Panc1 (cell line): ENCODE results near the gene SF3A1. TPM values are rescaled to one million over a fixed set of nuclear protein-coding genes. Genes with fewer than 3 reads are reported as not detected.

Experiments
- ATAC-seq: fragments of 200-7000 bp; cut with Tn5 transposase; 2 replicates; pipeline ENCODE4 v1.9.1; 2020; ENCODE audit warnings: mild to moderate bottlenecking, moderate library complexity
- BruUV-seq: library from RNA; stranded (reverse); fragments of 400-500 nt; replicated peaks from 2 replicates; lab custom pipeline; 2021; lab: Mats Ljungman, UMichigan
- CTCF ChIA-PET: fragments of 300-600 bp; sonication (Branson Sonifier 250); formaldehyde crosslinking; loops from one replicate; lab custom pipeline; 2022; ENCODE audit warnings: antibody characterized with exemption; lab: Charles Lee
- POLR2A ChIA-PET: fragments of 300-600 bp; sonication (Branson Sonifier 250); formaldehyde crosslinking; loops from one replicate; lab custom pipeline; 2022; ENCODE audit warnings: antibody characterized with exemption; lab: Charles Lee
- DNase-seq: peaks from one replicate; pipeline ENCODE4 v3.0.0-alpha.2; 2010; ENCODE audit warnings: low read depth, low spot score
- H3K27ac ChIP-seq: 2 replicates; pipeline ENCODE4 v1.5.1; 2011; ENCODE audit warnings: mild to moderate bottlenecking, low read length, inconsistent platforms
- H3K27me3 ChIP-seq: fragments of 200-500 bp; sonication (Bioruptor generic); 2 replicates; pipeline ENCODE4 v1.6.0; 2014; ENCODE audit warnings: low read length, inconsistent platforms; ENCODE audit not compliant: control insufficient read depth, insufficient read depth
- H3K36me3 ChIP-seq: fragments of 200-500 bp; sonication (Bioruptor generic); 2 replicates; pipeline ENCODE4 v1.5.1; 2014; ENCODE audit warnings: inconsistent platforms, mild to moderate bottlenecking, low read length, moderate library complexity; ENCODE audit not compliant: control insufficient read depth, insufficient read depth
- H3K4me1 ChIP-seq: 2 replicates; pipeline ENCODE4 v1.5.1; 2011; ENCODE audit warnings: inconsistent platforms, mild to moderate bottlenecking, low read length, moderate library complexity; ENCODE audit not compliant: control insufficient read depth, insufficient read depth
- H3K4me3 ChIP-seq, 2 experiments: 2 replicates each; pipeline ENCODE4 v1.5.1; 2011 to 2012; ENCODE audit warnings: low read depth in 2 of 2, low read length in 2 of 2, mild to moderate bottlenecking in 2 of 2, inconsistent platforms in 1 of 2, moderate library complexity in 1 of 2
- H3K9me3 ChIP-seq: fragments of 200-500 bp; sonication (Bioruptor generic); 2 replicates; pipeline ENCODE4 v1.5.1; 2014; ENCODE audit warnings: low read depth, mild to moderate bottlenecking, inconsistent platforms, low read length, moderate library complexity; ENCODE audit not compliant: control insufficient read depth, insufficient read depth
- CTCF ChIP-seq: fragments of 450-650 bp; IDR thresholded peaks from 2 replicates; pipeline ENCODE4 v1.5.1; 2017; ENCODE audit warnings: mild to moderate bottlenecking
- POLR2AphosphoS5 ChIP-seq: IDR thresholded peaks from 2 replicates; pipeline ENCODE4 v1.6.1; 2012; ENCODE audit warnings: mild to moderate bottlenecking, low read depth, low read length, moderate library complexity
- REST ChIP-seq, 2 experiments: IDR thresholded peaks; 2 replicates each; pipeline ENCODE4 v1.6.1; 2011 to 2012; ENCODE audit warnings: low read depth in 2 of 2, control low read depth in 1 of 2, low read length in 1 of 2, mild to moderate bottlenecking in 1 of 2, moderate library complexity in 1 of 2; ENCODE audit not compliant: insufficient read depth in 1 of 2
- SIN3A ChIP-seq: IDR thresholded peaks from 2 replicates; pipeline ENCODE4 v1.6.1; 2012; ENCODE audit warnings: low read depth, mild to moderate bottlenecking, low read length, moderate library complexity, borderline replicate concordance; ENCODE audit not compliant: insufficient read depth
- TCF7L2 ChIP-seq: IDR thresholded peaks from 2 replicates; pipeline ENCODE4 v1.6.1; 2011; ENCODE audit warnings: mild to moderate bottlenecking, low read depth, low read length, inconsistent platforms
- in situ Hi-C: cut with HindIII; loops from 2 replicates; pipeline ENCODE4 v1.10.0; 2016; ENCODE audit warnings: low sequenced_read_pairs, low pct_unique_long_range_greater_than_20kb
- intact Hi-C: fragments of 100-400 bp; cut with micrococcal nuclease; formaldehyde crosslinking; loops from one replicate; pipeline ENCODE4 v1.10.0; 2022; ENCODE audit not compliant: unreplicated experiment
- total RNA-seq: library from RNA; stranded (reverse); gene quantifications from one replicate; pipeline ENCODE4 v1.2.1, GENCODE V29; 2021; ENCODE audit not compliant: unreplicated experiment

Gene SF3A1
- total RNA-seq, 1 experiment from 2014 or later, result 176 TPM

GRCh38 chr22:30314915-30315314, 41.8 kb downstream of the SF3A1 start:
- intact Hi-C loops (no loop called here), in situ Hi-C loops (no loop called here)
- TF ChIP-seq POLR2AphosphoS5, result no peak
- no peak for TF ChIP-seq TCF7L2
- no peak for TF ChIP-seq REST (IDR thresholded peaks at IDR 0.05; ENCODE audit: insufficient read depth in 1 of 2, low read depth in 2 of 2, low read length in 1 of 2)
- no peak for TF ChIP-seq CTCF
- no peak for TF ChIP-seq SIN3A
- no peaks in the 10 kb centered on the region for H3K27me3 ChIP-seq
- H3K36me3 ChIP-seq, result no peaks in the 10 kb centered on the region
- DNase-seq (no peak), ATAC-seq (peak; percentile 42; the same call in 1 of the 2 replicates)
- H3K27ac ChIP-seq, result no peak overlapping the region
- POLR2A ChIA-PET, result no interaction called here
- H3K4me3 ChIP-seq, result no peak overlapping the region
- CTCF ChIA-PET, result interaction anchor here (0.7 kb wide), 1 partner anchor 50 kb away, joined by 5 read pairs; no protein-coding TSS in a partner anchor
- no TSS peak for BruUV-seq
- peaks cover 40% of the 10 kb centered on the region for H3K4me1 ChIP-seq
- H3K9me3 ChIP-seq, result no peaks in the 10 kb centered on the region

GRCh38 chr22:30313527-30314363, 42.9 kb downstream of the SF3A1 start:
- TF ChIP-seq POLR2AphosphoS5, result no peak
- Histone ChIP-seq H3K4me1 (peaks cover 40% of the 10 kb centered on the region), H3K27me3 (no peaks in the 10 kb centered on the region), H3K9me3 (no peaks in the 10 kb centered on the region), H3K36me3 (no peaks in the 10 kb centered on the region), H3K27ac (peak overlapping the region; percentile 39; the same call in 1 of the 2 replicates), H3K4me3 (no peak overlapping the region)
- CTCF ChIA-PET, result interaction anchor here (0.6 to 0.7 kb wide), 3 partner anchors 33 to 68 kb away, joined by 4 to 5 read pairs (median 5); no protein-coding TSS in a partner anchor
- intact Hi-C loops (no loop called here), in situ Hi-C loops (no loop called here)
- no TSS peak for BruUV-seq
- POLR2A ChIA-PET, result no interaction called here
- no peak for DNase-seq
- ATAC-seq, result no peak

GRCh38 chr22:30312053-30312452, 44.6 kb downstream of the SF3A1 start:
- peak overlapping the region; percentile 18; the same call in 1 of the 2 replicates for H3K27ac ChIP-seq
- DNase-seq (no peak), ATAC-seq (peak; percentile 76)
- CTCF ChIA-PET, result no interaction called here
- POLR2A ChIA-PET, result no interaction called here
- in situ Hi-C loops, result no loop called here
- H3K4me1 ChIP-seq, result peaks cover 43% of the 10 kb centered on the region
- H3K36me3 ChIP-seq, result no peaks in the 10 kb centered on the region
- intact Hi-C loops, result no loop called here
- H3K27me3 ChIP-seq, result no peaks in the 10 kb centered on the region
- H3K9me3 ChIP-seq, result no peaks in the 10 kb centered on the region
- BruUV-seq, result no TSS peak
- no peak overlapping the region for H3K4me3 ChIP-seq
- no peak for TF ChIP-seq POLR2AphosphoS5
- TF ChIP-seq CTCF, result no peak
- TF ChIP-seq SIN3A, result no peak
